Activated naive CD8-positive, alpha-beta T cell (primary cell): Measurements from ENCODE around the gene APBB3.
"Not testable (repeated sequence)": the region's sequence is repeated elsewhere in the genome, so short reads cannot be mapped to it uniquely, and the experiment has no call there.

Experiments used
- H3K27ac Mint-ChIP-seq: one replicate; pipeline ENCODE4 v1.8.0; 2021; ENCODE audit warnings: mixed read lengths
- H3K27me3 Mint-ChIP-seq: one replicate; pipeline ENCODE4 v1.8.0; 2021; ENCODE audit warnings: mixed read lengths
- H3K36me3 Mint-ChIP-seq: one replicate; pipeline ENCODE4 v1.8.0; 2021; ENCODE audit warnings: mixed read lengths
- H3K4me1 Mint-ChIP-seq: one replicate; pipeline ENCODE4 v1.8.0; 2021; ENCODE audit warnings: low read depth, mixed read lengths
- H3K4me3 Mint-ChIP-seq: one replicate; pipeline ENCODE4 v1.8.0; 2021; ENCODE audit warnings: mild to moderate bottlenecking, mixed read lengths
- H3K9me3 Mint-ChIP-seq: one replicate; pipeline ENCODE4 v1.8.0; 2021; ENCODE audit warnings: low read depth, mixed read lengths

APBB3 gene, protein sequence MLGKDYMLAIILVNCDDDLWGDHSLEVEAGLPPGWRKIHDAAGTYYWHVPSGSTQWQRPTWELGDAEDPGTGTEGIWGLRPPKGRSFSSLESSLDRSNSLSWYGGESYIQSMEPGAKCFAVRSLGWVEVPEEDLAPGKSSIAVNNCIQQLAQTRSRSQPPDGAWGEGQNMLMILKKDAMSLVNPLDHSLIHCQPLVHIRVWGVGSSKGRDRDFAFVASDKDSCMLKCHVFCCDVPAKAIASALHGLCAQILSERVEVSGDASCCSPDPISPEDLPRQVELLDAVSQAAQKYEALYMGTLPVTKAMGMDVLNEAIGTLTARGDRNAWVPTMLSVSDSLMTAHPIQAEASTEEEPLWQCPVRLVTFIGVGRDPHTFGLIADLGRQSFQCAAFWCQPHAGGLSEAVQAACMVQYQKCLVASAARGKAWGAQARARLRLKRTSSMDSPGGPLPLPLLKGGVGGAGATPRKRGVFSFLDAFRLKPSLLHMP

DNA sequence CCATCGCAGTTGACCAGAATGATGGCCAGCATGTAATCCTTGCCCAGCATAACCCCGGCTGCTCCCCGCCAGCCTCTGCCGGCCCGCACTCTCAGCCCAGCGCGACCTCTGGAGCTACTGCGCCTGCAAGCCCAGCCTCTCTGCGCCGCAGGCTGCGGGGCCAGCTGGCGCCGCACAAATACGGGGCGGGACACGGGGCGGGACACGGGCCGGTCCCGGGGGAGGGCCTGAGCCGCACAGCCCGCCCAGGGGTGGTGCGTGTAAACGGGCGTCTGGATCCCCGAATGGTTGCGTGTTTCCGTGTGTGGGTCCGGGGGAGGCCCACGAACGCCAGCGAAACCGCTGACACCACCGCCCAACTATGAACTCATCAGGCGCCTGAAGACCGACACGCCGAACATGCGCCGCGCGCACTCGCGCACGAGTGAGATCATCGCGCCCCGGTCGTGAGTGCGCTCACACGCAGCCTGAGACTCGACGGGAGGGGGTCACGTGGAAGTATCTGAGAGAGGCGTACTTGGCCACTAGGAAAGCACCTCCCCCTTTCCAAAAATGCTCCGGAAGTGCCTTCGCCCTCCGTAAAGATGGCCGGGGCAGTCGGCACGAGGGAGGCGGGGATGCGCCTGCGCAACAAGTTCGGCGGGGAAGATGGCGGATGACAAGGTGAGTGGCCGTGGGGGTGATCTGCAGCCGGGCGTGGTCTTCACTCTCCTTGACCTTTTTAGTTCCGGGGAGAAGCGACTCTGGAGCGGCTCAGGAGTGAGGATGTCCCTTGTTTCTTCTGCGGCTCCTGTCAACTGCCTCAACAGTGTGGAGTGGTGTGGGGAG is at the start of gene APBB3, which contains the start of gene SLC35A4:
Gene APBB3 (minus strand): TSS at position 403 of the 828 bp plus-strand sequence. CDS start 353 bp downstream, at position 50.
Gene SLC35A4 (plus strand): TSS at position 633 of the 828 bp plus-strand sequence. CDS start 2,342 bp downstream, outside the sequence.
- H3K9me3 Mint-ChIP-seq, result no peaks in the 10 kb centered on the region
- H3K4me1 Mint-ChIP-seq, result peaks cover 53% of the 10 kb centered on the region
- peaks cover 3% of the 10 kb centered on the region for H3K36me3 Mint-ChIP-seq
- no peaks in the 10 kb centered on the region for H3K27me3 Mint-ChIP-seq
- peak within 1 kb of the TSS; percentile 91 for H3K4me3 Mint-ChIP-seq
- peak within 1 kb of the TSS; percentile 98 for H3K27ac Mint-ChIP-seq

GRCh38 chr5:140611020-140611521 is 46.7 kb upstream of the APBB3 start:
- Mint-ChIP-seq H3K9me3 (no peaks in the 10 kb centered on the region), H3K27me3 (peaks cover 5% of the 10 kb centered on the region), H3K27ac (no peak overlapping the region), H3K36me3 (no peaks in the 10 kb centered on the region), H3K4me3 (no peak overlapping the region), H3K4me1 (peaks cover 5% of the 10 kb centered on the region)

DNA sequence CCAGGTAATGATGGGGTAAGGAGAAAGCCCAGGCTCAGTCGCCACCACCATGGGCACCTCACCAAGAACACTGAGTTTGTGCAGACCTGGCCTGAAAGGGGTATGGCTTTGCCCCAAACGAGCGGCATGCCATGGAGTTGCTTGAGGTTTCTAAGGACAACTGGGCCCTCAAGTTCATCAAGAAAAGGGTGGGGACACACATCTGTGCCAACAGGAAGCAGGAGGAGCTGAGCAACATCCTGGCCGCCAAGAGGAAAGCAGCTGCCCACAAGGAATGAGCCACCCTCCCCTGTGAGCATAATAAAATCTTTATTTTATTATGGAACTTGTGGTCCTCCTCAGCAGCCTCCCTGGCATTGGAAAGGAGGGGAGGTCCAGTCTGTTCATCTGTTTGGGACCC is 44.7 kb upstream of the APBB3 start:
- Mint-ChIP-seq H3K27ac (no peak overlapping the region), H3K9me3 (no peaks in the 10 kb centered on the region), H3K27me3 (peaks cover 5% of the 10 kb centered on the region), H3K4me3 (no peak overlapping the region), H3K36me3 (no peaks in the 10 kb centered on the region), H3K4me1 (peaks cover 5% of the 10 kb centered on the region)

DNA sequence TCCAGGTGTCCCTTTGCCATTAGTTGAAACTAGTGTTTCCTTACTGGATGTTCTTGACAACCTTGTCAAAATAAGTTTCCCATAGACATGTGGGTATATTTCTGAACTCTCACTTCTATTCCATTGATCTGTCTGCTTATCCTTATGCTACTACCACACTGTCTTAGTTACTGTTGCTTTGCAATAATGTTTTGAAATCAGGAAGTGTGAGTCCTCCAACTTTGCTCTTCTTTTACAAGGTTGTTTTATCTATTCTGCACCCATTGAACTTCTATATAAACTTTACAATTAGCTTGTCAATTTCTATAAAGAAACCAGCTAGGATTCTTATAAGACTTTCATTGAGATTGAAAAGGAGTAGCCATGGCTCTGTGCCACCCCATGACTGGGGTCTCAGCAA is 44.3 kb upstream of the APBB3 start:
- Mint-ChIP-seq H3K36me3 (no peaks in the 10 kb centered on the region), H3K27me3 (peaks cover 5% of the 10 kb centered on the region), H3K4me1 (peaks cover 5% of the 10 kb centered on the region), H3K27ac (no peak overlapping the region), H3K9me3 (no peaks in the 10 kb centered on the region), H3K4me3 (no peak overlapping the region)

DNA sequence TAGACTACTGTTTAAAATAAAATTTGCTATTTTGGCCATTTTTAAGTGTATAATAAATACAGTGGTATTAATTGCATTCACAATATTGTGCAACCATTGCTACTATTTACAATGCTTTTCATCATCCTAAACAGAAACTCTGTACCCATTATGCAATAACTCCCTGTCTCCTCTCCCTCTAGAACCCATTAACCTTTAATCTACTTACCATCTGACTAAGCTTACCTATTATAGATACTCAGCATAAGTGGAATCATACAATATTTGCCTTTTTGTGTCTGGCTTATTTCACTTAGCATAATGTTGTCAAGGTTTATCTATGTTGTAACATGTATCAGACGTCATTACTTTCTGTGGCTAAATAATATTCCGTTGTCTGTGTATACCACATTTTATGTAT is 42.6 kb upstream of the APBB3 start:
- peaks cover 4% of the 10 kb centered on the region for H3K4me1 Mint-ChIP-seq
- H3K27me3 Mint-ChIP-seq, result no peaks in the 10 kb centered on the region
- no peaks in the 10 kb centered on the region for H3K9me3 Mint-ChIP-seq
- no peaks in the 10 kb centered on the region for H3K36me3 Mint-ChIP-seq
- no peak overlapping the region for H3K27ac Mint-ChIP-seq
- no peak overlapping the region for H3K4me3 Mint-ChIP-seq

DNA sequence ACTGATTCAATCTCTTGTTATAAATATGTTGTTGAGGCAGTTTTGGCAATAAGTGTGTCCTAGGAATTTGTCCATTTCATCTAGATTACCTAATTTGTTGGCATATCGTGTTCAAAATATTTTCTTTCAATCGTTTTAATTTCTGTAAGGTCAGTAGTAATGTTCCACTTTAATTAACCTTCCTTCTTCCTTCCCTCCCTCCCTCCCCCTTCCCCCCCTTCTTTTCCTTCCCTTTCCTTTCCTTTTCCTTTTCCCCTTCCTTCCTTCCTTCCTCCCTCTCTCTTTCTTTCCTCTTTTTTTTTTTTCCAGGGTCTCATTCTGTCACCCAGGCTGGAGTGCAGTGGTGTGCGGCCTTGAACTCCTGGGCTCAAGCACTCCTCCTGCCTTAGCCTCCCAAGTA is 41.5 kb upstream of the APBB3 start:
- no peak overlapping the region for H3K27ac Mint-ChIP-seq
- H3K9me3 Mint-ChIP-seq, result no peaks in the 10 kb centered on the region
- H3K4me3 Mint-ChIP-seq, result no peak overlapping the region
- H3K36me3 Mint-ChIP-seq, result no peaks in the 10 kb centered on the region
- H3K27me3 Mint-ChIP-seq, result no peaks in the 10 kb centered on the region
- H3K4me1 Mint-ChIP-seq, result no peaks in the 10 kb centered on the region

DNA sequence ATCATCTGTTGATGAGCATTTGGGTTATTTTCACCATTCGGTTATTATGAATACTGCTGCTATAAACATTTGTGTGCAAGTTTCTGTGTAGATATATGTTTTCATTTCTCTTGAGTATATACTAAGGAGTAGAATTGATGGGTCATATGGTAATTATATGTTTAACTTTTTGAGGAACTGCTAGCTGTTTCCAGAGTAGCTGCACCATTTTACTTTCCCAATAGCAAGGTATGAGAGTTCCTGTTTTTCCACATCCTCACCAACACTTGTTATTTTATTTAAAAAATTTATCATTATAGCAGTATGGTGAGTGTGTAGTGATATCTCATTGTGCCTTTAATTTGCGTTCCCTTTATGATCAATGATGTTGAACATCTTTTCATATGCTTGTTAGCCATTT is 39.3 kb upstream of the APBB3 start:
- no peak overlapping the region for H3K4me3 Mint-ChIP-seq
- H3K27me3 Mint-ChIP-seq, result no peaks in the 10 kb centered on the region
- no peaks in the 10 kb centered on the region for H3K36me3 Mint-ChIP-seq
- no peak overlapping the region for H3K27ac Mint-ChIP-seq
- no peaks in the 10 kb centered on the region for H3K9me3 Mint-ChIP-seq
- no peaks in the 10 kb centered on the region for H3K4me1 Mint-ChIP-seq

DNA sequence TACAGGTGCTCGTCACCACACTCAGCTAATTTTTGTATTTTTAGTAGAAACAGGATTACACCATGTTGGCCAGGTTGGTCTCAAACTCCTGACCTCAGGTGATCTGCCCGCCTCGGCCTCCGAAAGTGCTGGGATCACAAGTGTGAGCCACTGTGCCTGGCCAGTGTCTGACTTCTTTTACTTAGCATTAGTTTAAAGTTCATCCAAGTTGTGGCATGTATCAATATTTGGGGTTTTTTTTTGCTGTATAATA is 39.0 kb upstream of the APBB3 start:
- H3K27ac Mint-ChIP-seq, result not testable (repeated sequence)

DNA sequence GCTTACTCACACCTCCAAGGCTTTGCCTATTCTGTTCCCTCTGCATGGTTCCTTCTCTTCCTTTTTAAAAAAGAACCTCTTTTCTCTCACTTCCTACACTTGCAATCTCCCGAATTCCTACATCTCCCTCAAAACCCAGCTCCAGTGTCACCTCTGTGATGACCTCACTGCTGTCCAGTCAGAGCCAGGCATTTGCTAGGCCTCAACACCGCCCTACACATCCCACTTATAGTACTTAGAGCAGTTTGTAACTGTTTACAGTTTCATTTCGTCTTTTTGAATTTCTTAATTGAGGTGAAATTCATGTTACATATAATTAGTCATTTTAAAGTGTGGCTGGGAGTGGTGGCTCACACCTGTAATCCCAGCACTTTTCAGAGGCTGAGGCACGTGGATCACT is 37.7 kb upstream of the APBB3 start:
- H3K4me3 Mint-ChIP-seq, result no peak overlapping the region
- H3K27ac Mint-ChIP-seq, result no peak overlapping the region
- H3K36me3 Mint-ChIP-seq, result no peaks in the 10 kb centered on the region
- no peaks in the 10 kb centered on the region for H3K4me1 Mint-ChIP-seq
- H3K9me3 Mint-ChIP-seq, result no peaks in the 10 kb centered on the region
- no peaks in the 10 kb centered on the region for H3K27me3 Mint-ChIP-seq

More for the DNA sequence above, 39.0 kb upstream of the APBB3 start:
- not testable (repeated sequence) for H3K27me3 Mint-ChIP-seq, H3K36me3 Mint-ChIP-seq, H3K4me1 Mint-ChIP-seq, H3K9me3 Mint-ChIP-seq, H3K4me3 Mint-ChIP-seq

GRCh38 chr5:140600096-140600495 is 35.7 kb upstream of the APBB3 start:
- H3K27me3 Mint-ChIP-seq, result no peaks in the 10 kb centered on the region
- H3K4me1 Mint-ChIP-seq, result no peaks in the 10 kb centered on the region
- no peaks in the 10 kb centered on the region for H3K9me3 Mint-ChIP-seq
- no peak overlapping the region for H3K4me3 Mint-ChIP-seq
- no peaks in the 10 kb centered on the region for H3K36me3 Mint-ChIP-seq
- H3K27ac Mint-ChIP-seq, result no peak overlapping the region

- Mint-ChIP-seq H3K27me3 (no peaks in the 10 kb centered on the region), H3K36me3 (no peaks in the 10 kb centered on the region), H3K27ac (no peak overlapping the region), H3K4me3 (no peak overlapping the region), H3K9me3 (no peaks in the 10 kb centered on the region), H3K4me1 (no peaks in the 10 kb centered on the region)
Measured at GRCh38 chr5:140598836-140599235, 34.4 kb upstream of the APBB3 start.

- Mint-ChIP-seq H3K4me1 (no peaks in the 10 kb centered on the region), H3K27me3 (no peaks in the 10 kb centered on the region), H3K9me3 (no peaks in the 10 kb centered on the region), H3K4me3 (no peak overlapping the region), H3K27ac (no peak overlapping the region), H3K36me3 (no peaks in the 10 kb centered on the region)
Measured at GRCh38 chr5:140596321-140596741, 31.9 kb upstream of the APBB3 start.

DNA sequence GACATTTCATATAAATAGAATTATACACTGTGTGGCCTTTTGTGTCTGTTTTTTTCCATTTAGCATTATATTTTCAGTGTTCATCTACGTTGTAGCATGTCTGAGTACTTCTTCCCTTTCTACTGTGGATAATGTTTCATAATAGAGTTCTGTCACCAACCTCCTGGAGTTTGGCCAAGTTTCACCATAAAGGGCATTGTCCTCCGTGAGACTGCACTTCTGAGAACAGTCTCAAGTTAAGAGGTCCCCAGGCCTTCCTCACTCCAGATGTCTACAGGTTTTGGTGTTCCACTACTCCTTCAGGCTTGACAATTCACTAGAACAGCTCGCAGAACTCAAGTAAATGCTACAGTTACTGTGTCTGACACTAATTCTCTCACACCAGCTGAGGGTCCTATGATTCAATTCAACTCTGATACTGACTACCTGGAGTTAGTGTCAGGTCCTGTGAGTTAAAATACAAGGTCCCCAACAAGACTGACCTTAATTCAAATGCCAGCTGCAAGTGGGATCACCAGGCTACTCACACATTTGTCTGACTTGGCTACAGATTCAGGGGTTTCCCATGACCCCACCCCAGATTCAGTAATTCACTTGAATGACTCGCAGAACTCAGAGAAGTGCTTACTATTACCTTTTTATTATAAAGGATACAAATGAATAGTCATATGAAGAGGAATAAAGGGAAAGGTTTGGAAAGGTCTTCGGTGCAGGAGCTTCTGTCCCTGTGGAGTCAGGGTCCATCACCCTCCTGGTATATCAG is 31.3 kb upstream of the APBB3 start:
- Mint-ChIP-seq H3K27ac (no peak overlapping the region), H3K4me1 (no peaks in the 10 kb centered on the region), H3K36me3 (no peaks in the 10 kb centered on the region), H3K9me3 (no peaks in the 10 kb centered on the region), H3K27me3 (no peaks in the 10 kb centered on the region), H3K4me3 (no peak overlapping the region)

GRCh38 chr5:140594169-140594568 is 29.8 kb upstream of the APBB3 start:
- Mint-ChIP-seq H3K4me1 (no peaks in the 10 kb centered on the region), H3K4me3 (no peak overlapping the region), H3K9me3 (no peaks in the 10 kb centered on the region), H3K36me3 (no peaks in the 10 kb centered on the region), H3K27me3 (no peaks in the 10 kb centered on the region), H3K27ac (no peak overlapping the region)

- not testable (repeated sequence) for H3K9me3 Mint-ChIP-seq, H3K27me3 Mint-ChIP-seq, H3K4me1 Mint-ChIP-seq, H3K36me3 Mint-ChIP-seq, H3K4me3 Mint-ChIP-seq, H3K27ac Mint-ChIP-seq
Measured at GRCh38 chr5:140593070-140593469, 28.7 kb upstream of the APBB3 start.
